Thoracic aorta (tissue), 2 donors: Measurements from ENCODE around the gene ALS2. TPM values are rescaled to one million over a fixed set of nuclear protein-coding genes. Genes with fewer than 3 reads are reported as not detected.
A peak's percentile ranks its signal among the peaks of the same experiment; 100 is the strongest.

Experiments used
- ATAC-seq: fragments of 150-250 bp; one replicate; pipeline ENCODE4 v1.8.0; 2017; ENCODE audit warnings: low read depth; ENCODE audit not compliant: insufficient number of reproducible peaks, low FRiP score
- DNase-seq: peaks from one replicate; pipeline ENCODE4 v3.0.0-alpha.2; 2020; ENCODE audit warnings: low spot score
- H3K27ac ChIP-seq, 2 donors: fragments of 200-600 bp; sonication (generic); 1 replicate in 1 of 2; 2 replicates in 1 of 2; pipeline ENCODE4 v1.5.1; 2016; ENCODE audit warnings: mild to moderate bottlenecking in 2 of 2, moderate library complexity in 2 of 2
- H3K27me3 ChIP-seq: fragments of 200-600 bp; sonication (generic); replicated peaks from 2 replicates; pipeline ENCODE4 v1.6.0; 2016; ENCODE audit warnings: mild to moderate bottlenecking; ENCODE audit not compliant: insufficient read depth
- H3K36me3 ChIP-seq: fragments of 200-600 bp; sonication (generic); one replicate; pipeline ENCODE4 v1.5.1; 2016
- H3K4me1 ChIP-seq, 2 donors: fragments of 200-600 bp; sonication (generic); 1 replicate in 1 of 2; 2 replicates in 1 of 2; pipeline versions ENCODE4 v1.5.1 to v1.6.0; 2016; ENCODE audit warnings: low read depth in 2 of 2, mild to moderate bottlenecking in 1 of 2; ENCODE audit not compliant: control insufficient read depth in 1 of 2
- H3K4me3 ChIP-seq: fragments of 200-600 bp; sonication (generic); 2 replicates; pipeline ENCODE4 v1.5.1; 2016; ENCODE audit warnings: mild to moderate bottlenecking
- H3K9me3 ChIP-seq: fragments of 200-600 bp; sonication (generic); 2 replicates; pipeline ENCODE4 v1.5.1; 2016
- CTCF ChIP-seq: fragments of 200-600 bp; sonication (generic); IDR thresholded peaks from one replicate; pipeline ENCODE4 v1.5.1; 2019; ENCODE audit warnings: antibody characterized with exemption
- total RNA-seq, 2 donors: library from RNA; depleted of rRNA; stranded (reverse); fragments of >200 nt; gene quantifications; one replicate each; pipeline versions ENCODE4 v1.1.0 to v1.2.3, GENCODE V29; 2016

ALS2 gene
- total RNA-seq, 2 donors from 2014 or later = 34.5 to 45.1 TPM

GRCh38 chr2:201654616-201655384, 125.9 kb downstream of the ALS2 start:
- DNase-seq (no peak), ATAC-seq (no peak)
- peaks cover 4 to 19% of the 10 kb centered on the region in 2 donors for H3K4me1 ChIP-seq
- H3K27me3 ChIP-seq = no peaks in the 10 kb centered on the region
- no peaks in the 10 kb centered on the region for H3K36me3 ChIP-seq
- H3K27ac ChIP-seq = peak overlapping the region in 1 of 2 donors; percentile 23
- no peak overlapping the region for H3K4me3 ChIP-seq
- no peak for TF ChIP-seq CTCF
- no peaks in the 10 kb centered on the region for H3K9me3 ChIP-seq

GRCh38 chr2:201653221-201653620, 127.5 kb downstream of the ALS2 start:
- ATAC-seq (no peak), DNase-seq (no peak)
- TF ChIP-seq CTCF = no peak
- Histone ChIP-seq H3K27ac (peak overlapping the region; percentile 82 to 95), H3K36me3 (no peaks in the 10 kb centered on the region), H3K4me1 (peaks cover 4 to 19% of the 10 kb centered on the region in 2 donors), H3K27me3 (no peaks in the 10 kb centered on the region), H3K9me3 (no peaks in the 10 kb centered on the region), H3K4me3 (no peak overlapping the region)

Other genes starting within 250 kb of the ALS2 start
- gene TMEM237, start 137.4 kb downstream of the ALS2 start, total RNA-seq = 10 to 100 TPM; 43.2 to 45.6 TPM
- 1 to 10 TPM in 1 of 2 donors, not detected in 1; 5.5 TPM for gene MPP4, start 82.3 kb downstream of the ALS2 start, total RNA-seq
- gene CDK15, start 25.6 kb upstream of the ALS2 start, total RNA-seq = 1 to 10 TPM; 1.5 to 8.3 TPM